Brain microvascular endothelial cell (primary cell): ENCODE results near the gene THG1L.
A peak's percentile ranks its signal among the peaks of the same experiment; 100 is the strongest.
"Not testable (repeated sequence)": the region's sequence is repeated elsewhere in the genome, so short reads cannot be mapped to it uniquely, and the experiment has no call there.

ENCODE experiments used
- DNase-seq: peaks from one replicate; pipeline ENCODE4 v3.0.0-alpha.2; 2020
- H3K27ac ChIP-seq: fragments of 250-450 bp; sonication (Bioruptor Pico); 2 replicates; pipeline ENCODE4 v1.5.1; 2020; ENCODE audit warnings: mild to moderate bottlenecking, moderate library complexity
- H3K27me3 ChIP-seq: fragments of 250-450 bp; sonication (Bioruptor Pico); replicated peaks from 2 replicates; pipeline ENCODE4 v1.5.1; 2020; ENCODE audit warnings: mild to moderate bottlenecking
- H3K36me3 ChIP-seq: fragments of 250-450 bp; sonication (Bioruptor Pico); replicated peaks from 2 replicates; pipeline ENCODE4 v1.5.1; 2020; ENCODE audit warnings: mild to moderate bottlenecking
- H3K4me3 ChIP-seq: 2 replicates; pipeline ENCODE4 v1.5.1; 2011; ENCODE audit warnings: low read depth, mild to moderate bottlenecking, control low read depth, low read length, moderate library complexity
- CTCF ChIP-seq: IDR thresholded peaks from 2 replicates; pipeline ENCODE4 v1.5.1; 2011; ENCODE audit warnings: low read depth, mild to moderate bottlenecking, moderate library complexity, low read length, control low read depth, inconsistent platforms; ENCODE audit errors: missing control alignments
- in situ Hi-C: cut with HindIII; loops from 2 replicates; pipeline ENCODE4 v1.10.0; 2017; ENCODE audit warnings: low sequenced_read_pairs, low pct_ligation_motif_present

The THG1L gene

GRCh38 chr5:157731272-157732129 lies at the start of gene THG1L:
Gene THG1L (plus strand): TSS chr5:157731420. CDS start chr5:157731441, 21 bp downstream.
- H3K36me3 ChIP-seq = peaks cover 11% of the 10 kb centered on the region
- in situ Hi-C loops = no loop called here
- peak; percentile 99 for DNase-seq
- H3K27me3 ChIP-seq = no peaks in the 10 kb centered on the region
- no peak for TF ChIP-seq CTCF
- H3K27ac ChIP-seq = peak within 1 kb of the TSS; percentile 90
- peak within 1 kb of the TSS; percentile 78 for H3K4me3 ChIP-seq

- no peak for DNase-seq
- TF ChIP-seq CTCF = no peak
- Histone ChIP-seq H3K27ac (no peak overlapping the region), H3K27me3 (no peaks in the 10 kb centered on the region), H3K36me3 (no peaks in the 10 kb centered on the region), H3K4me3 (no peak overlapping the region)
- in situ Hi-C loops = no loop called here
These were observed 49.0 kb upstream of the THG1L start for GRCh38 chr5:157682257-157682656.

- H3K27ac ChIP-seq, DNase-seq, in situ Hi-C loops, H3K27me3 ChIP-seq, H3K4me3 ChIP-seq, H3K36me3 ChIP-seq: not testable (repeated sequence)
These were observed 44.7 kb upstream of the THG1L start for GRCh38 chr5:157686276-157687197.

- in situ Hi-C loops = no loop called here
- Histone ChIP-seq H3K36me3 (no peaks in the 10 kb centered on the region), H3K27me3 (no peaks in the 10 kb centered on the region), H3K4me3 (no peak overlapping the region), H3K27ac (no peak overlapping the region)
- TF ChIP-seq CTCF = no peak
- no peak for DNase-seq
These were observed 44.0 kb upstream of the THG1L start for GRCh38 chr5:157687198-157687554.

- H3K36me3 ChIP-seq = no peaks in the 10 kb centered on the region
- peak; percentile 52 for TF ChIP-seq CTCF
- no peak for DNase-seq
- peak overlapping the region; percentile 32 for H3K4me3 ChIP-seq
- in situ Hi-C loops = no loop called here
- no peak overlapping the region for H3K27ac ChIP-seq
- H3K27me3 ChIP-seq = no peaks in the 10 kb centered on the region
These were observed 41.1 kb upstream of the THG1L start for GRCh38 chr5:157689942-157690689.
